NCI-H748 (cell line): ENCODE results near the gene NDUFS4.
A peak's percentile ranks its signal among the peaks of the same experiment; 100 is the strongest.
"Not testable (repeated sequence)": the region's sequence is repeated elsewhere in the genome, so short reads cannot be mapped to it uniquely, and the experiment has no call there.

ENCODE experiments used
- DNase-seq: peaks from one replicate; lab custom pipeline; 2025; ENCODE audit not compliant: unreplicated experiment; lab: John Stamatoyannopoulos, UW

The NDUFS4 gene

DNA sequence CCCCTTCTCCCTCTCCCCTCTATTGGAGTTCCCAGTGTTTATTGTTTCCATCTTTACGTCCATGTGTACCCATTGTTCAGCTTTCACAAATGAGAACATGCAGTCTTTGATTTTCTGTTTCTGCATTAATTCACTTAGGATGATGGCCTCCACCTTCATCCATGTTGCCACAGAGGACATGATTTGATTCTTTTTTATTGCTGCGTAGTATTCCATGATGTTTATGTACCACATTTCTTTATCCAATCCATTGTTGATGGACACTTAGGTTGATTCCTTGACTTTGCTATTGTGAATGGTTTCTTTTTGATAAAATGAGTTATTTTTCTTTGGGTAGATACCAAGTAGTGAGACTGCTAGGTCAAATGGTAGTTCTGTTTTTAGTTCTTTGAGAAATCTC is 88.9 kb downstream of the NDUFS4 start:
- no peak for DNase-seq

DNA sequence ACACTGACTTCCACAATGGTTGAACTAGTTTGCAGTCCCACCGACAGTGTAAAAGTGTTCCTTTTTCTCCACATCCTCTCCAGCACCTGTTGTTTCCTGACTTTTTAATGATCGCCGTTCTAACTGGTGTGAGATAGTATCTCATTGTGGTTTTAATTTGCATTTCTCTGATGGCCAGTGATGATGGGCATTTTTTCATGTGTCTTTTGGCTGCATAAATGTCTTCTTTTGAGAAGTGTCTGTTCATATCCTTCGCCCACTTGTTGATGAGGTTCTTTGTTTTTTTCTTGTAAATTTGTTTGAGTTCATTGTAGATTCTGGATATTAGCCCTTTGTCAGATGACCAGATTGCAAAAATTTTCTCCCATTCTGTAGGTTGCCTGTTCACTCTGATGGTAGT is 100.1 kb downstream of the NDUFS4 start:
- not testable (repeated sequence) for DNase-seq

DNA sequence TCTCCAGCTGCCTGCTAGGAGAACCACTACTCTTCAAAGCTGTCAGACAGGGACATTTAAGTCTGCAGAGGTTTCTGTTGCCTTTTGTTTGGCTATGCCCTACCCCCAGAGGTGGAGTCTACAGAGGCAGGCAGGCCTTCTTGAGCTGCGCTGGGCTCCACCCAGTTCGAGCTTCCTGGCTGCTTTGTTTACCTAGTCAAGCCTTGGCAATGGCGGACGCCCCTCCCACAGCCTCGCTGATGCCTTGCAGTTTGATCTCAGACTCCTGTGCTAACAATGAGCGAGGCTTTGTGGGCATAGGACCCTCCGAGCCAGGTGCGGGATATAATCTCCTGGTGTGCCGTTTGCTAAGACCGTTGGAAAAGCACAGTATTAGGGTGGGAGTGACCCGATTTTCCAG is 104.9 kb downstream of the NDUFS4 start:
- not testable (repeated sequence) for DNase-seq

DNA sequence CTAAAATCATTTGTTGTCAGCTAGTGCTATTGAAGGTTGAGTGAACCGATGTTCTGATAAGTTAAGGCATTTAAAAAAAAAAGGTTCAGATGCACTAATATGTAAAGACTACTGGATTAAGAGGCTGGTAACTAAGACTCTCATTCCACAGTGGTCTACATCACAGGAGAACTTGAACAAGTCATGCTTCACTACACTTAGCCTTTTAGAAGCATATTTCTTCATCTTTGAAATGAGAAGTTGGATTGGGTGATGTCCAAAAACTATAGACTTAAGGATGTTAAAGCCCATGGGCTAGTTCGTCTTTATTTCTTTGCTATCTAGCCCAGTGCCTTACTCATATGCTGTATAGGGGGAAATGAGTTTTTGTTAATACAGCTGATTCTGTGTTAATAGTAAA is 107.2 kb downstream of the NDUFS4 start:
- DNase-seq, result no peak

DNA sequence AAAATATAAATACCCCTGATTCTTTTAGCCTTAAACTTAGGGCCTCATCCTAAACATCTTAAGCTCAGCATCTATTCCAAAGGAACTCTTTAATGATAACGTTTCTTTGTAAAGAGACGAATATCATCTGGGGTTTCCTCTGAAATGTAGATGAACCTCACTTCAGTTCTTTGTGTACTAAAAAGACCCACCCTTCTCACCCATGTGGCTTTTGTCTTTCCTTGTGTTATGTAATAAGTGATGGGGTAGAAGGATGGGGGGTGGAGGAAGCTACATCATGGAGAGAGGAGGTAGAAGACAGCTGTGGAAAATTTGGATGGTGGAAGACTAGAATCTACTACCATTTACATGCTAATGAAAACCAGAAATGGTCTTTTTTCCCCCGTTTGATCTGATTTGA is 111.0 kb downstream of the NDUFS4 start:
- no peak for DNase-seq

DNA sequence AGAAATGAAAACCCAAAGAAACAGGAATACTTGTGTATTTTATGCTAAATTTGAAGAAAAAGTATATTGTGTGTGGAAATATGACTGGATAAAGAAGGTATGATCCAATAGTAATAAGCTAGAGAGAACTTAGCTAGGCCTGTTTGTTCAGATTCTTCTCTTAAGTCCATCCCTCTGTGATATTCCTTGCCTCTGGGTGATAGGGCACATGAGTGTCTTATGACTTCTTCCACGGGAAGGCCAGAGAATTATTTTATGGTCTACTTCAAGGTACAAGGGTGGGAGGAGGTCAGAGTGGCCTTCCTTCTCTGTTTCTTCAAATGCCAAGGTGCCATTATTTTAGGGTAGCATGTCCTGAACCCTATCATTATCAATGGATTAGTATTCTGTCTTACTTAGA is 113.7 kb downstream of the NDUFS4 start:
- DNase-seq, result no peak

DNA sequence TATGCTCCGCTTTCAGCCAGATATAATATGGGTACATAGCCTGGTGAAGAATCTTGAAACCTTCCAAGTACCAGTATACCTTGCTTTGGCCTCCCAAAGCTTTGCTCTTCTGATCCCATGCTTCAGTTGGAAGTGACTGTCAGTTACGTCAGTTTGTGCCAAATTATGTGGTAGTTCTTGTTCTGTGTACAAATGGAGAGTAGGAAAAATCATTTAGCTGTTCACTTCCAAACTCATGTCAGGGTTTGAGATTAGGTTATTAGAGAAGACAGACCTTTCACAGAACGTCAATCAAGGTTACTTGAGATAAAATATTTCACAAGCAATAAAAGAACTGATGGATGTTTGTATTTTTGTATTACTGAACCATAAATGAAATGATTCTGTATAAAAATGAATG is 117.2 kb downstream of the NDUFS4 start:
- DNase-seq, result no peak

DNA sequence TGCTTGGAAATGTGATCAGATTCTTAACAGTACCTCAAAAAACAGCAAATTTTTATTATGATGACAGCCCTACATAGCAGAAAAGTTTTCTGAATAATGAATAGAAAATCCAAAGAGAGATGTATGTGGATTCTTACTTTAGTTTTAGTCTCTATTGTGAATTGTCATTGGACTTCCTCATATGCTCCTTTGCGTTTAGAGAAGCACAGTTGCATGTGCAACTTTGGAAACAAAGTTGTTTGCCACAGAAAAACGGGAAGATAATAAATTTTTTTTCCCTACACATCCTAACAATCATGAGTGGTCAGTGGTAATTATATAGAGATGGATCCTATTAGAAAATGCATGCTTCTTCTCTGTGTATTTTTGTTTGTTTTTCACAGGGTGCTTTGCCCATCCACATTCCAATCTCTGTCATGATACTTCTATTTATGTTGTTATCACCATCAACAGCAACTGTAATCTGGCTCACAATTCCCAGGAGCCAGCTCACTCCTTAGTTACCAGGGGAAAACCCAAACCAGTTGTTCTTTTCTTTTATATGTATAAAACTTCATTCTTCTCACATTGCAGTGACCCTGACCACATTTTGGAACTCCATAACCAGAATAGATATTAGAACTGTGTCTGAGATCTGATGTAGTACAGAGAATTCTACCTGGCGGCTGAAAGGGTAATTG is 118.7 kb downstream of the NDUFS4 start:
- DNase-seq, result no peak

DNA sequence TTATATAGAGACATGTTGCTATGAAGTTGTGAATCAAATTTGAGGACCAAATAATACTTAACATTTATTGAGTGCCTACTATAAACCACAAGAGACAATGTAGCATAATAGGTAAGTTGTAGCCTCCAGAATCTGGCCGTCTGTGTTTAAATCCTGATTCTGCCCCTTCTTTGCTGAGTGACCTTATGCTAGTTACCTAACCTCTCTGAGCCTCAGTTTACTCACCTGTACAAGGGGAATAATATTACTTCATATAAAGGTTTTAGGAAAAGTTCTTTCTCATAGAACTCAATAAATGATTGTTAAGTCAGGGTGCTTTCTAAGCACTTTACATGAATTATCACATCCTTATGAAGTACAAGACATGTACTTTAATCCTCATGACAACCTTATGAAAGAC is 120.6 kb downstream of the NDUFS4 start:
- no peak for DNase-seq

DNA sequence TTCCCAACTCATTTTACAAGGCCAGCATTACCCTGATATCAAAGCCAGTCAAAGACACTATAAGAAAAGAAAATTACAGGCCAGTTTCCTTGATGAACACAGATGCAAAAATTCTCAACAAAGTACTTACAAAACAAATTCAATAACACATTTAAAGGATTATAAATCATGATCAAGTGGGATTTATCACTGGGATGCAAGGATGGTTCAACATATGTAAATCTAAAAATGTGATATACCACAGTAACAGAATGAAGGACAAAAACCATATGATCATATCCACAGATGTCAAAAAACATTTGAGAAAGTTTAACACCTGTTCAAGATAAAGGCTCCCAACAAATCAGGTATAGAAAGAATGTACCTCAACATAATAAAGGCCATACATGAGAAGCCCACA is 130.6 kb downstream of the NDUFS4 start:
- DNase-seq, result no peak

DNA sequence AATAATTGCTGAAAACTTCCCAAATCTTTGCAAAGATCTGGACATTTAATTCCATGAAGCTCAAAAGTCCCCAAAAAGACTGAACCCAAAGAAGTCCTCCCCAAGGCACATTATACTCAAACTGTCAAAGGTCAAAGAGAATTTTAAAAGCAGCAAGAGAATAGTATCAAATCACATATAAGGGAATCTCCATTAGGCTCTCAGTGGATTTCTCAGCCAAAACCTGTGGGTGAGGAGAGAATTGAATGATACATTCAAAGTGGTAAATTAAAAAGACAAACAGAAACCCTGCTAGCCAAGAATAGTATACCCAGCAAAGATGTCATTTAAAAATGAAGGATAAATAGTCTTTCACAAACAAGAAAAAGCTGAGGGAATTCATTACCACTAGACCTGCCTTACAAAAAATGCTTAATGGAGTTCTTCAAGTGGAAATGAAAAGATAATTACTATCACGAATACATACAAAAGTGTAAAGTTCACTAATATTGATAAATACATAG is 134.1 kb downstream of the NDUFS4 start:
- no peak for DNase-seq

DNA sequence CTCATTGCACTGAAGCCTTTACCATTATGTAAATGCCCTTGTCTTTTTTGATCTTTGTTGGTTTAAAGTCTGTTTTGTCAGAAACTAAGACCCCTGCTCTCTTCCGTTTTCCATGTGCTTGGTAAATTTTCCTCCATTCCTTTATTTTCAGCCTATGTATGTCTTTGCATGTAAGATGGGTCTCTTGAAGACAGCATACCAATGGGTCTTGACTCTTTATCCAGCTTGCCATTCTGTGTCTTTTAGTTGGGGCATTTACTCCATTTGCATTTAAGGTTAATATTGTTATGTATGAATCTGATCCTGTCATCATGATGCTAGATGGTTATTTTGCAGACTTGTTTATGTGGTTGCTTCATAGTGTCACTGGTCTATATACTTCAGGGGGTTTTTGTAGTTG is 150.0 kb downstream of the NDUFS4 start:
- not testable (repeated sequence) for DNase-seq

DNA sequence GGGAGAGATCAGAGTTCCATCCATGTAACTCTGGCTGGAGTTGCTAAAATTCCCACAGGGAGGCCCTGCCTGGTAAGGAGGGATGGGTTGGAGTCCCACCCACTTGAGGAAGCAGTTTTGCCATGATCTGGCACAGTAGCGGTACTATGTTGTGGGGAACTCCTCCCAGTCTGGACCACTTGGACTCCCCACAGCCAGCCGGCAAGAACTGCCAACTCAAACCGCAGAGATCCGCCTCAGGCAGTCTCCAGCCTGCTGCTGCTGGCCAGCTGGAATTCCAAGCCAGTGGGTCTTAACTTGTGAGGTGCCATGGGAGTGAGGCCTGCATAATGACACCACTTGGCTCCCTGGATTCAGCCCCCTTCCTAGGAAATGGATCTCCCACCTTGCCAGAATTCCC is 151.9 kb downstream of the NDUFS4 start:
- DNase-seq, result no peak

DNA sequence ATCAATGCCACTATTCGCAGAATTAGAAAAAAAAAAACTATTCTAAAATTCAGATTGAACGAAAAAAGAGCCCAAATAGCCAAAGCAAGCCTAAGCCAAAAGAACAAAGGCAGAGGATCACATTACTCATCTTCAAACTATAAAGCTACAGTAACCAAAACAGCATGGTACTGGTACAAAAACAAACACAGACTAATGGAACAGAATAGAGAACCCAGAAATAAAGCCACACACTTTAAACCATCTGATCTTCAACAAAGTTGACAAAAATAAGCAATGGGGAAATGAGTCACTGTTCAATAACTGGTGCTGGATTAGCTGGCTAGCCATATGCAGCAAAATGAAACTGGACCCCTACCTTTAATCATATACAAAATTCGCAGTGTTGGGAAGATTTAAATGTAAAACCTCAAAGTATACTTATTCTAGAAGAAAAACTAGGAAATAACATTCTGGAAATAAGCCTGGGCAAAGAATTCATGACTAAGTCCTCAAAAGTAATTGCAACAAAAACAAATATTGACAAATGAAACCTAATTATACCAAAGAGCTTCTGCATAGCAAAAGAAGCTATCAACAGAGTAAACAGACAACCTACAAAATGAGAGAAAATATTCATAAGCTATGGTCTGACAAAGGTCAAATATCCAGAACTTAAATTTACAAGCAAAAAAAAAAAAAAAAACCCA is 153.7 kb downstream of the NDUFS4 start:
- peak; percentile 76 for DNase-seq

DNA sequence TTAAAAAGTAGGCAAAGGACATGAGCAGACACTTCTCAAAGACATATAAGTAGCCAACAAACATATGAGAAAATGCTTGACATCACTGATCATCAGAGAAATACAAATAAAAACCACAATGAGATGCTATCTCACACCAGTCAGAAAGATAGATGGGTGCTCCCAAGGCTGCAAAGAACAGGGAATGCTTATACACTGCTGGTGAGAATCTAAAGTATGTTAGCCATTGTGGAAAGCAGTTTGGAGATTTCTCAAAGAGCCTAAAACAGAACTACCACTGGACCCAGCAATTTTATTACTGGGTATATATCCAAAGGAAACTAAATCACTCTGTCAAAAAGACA is 154.2 kb downstream of the NDUFS4 start:
- no peak for DNase-seq

DNA sequence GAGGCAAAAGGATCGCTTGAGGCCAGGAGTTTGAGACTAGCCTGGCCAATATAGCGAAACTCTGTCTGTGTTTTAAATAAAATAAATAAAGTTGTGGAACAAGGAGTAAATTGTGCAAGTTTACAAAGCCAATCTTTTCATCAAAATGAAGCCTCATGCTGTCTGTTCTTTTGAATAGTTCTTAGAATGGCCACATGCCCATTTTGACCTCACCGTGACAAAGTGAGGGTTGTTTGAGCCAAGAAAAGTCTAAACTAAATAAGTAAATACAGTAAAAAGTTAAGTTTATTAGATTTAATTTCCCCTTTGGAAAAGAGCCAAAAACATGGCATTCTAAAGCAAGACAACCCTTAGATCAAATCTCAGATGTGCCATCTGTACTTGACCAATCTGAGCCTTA is 165.7 kb downstream of the NDUFS4 start:
- no peak for DNase-seq

DNA sequence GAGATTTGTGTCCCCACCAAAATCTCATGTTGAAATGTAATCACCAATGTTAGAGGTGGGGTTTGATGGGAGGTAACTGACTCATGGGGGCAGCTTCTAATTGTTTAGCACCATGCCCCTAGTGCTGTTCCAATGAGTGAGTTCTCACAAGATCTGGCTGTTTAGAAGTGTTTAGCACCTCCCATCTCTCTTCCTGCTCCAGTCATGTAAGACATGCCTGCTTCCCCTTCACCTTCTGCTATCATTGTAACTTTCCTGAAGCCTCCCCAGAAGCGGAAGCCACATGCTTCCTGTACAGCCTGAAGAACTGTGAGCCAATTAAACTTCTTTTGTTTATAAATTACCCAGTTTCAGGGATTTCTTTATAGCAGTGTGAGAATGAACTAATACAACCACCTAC is 170.5 kb downstream of the NDUFS4 start:
- DNase-seq, result no peak
